Lower leg skin (tissue), 3 donors: ENCODE data around the gene SSX2IP.

Source experiments
- CTCF ChIP-seq, 3 donors: fragments of 450-650 bp; IDR thresholded peaks; one replicate each; pipeline ENCODE4 v1.5.1; 2016; ENCODE audit warnings: antibody characterized with exemption in 3 of 3, mild to moderate bottlenecking in 3 of 3, moderate library complexity in 2 of 3
- POLR2A ChIP-seq, 2 donors: fragments of 450-650 bp; IDR thresholded peaks; one replicate each; pipeline ENCODE4 v1.6.1; 2016 to 2017; ENCODE audit warnings: antibody characterized with exemption in 2 of 2, mild to moderate bottlenecking in 1 of 2, moderate library complexity in 1 of 2

GRCh38 chr1:84726593-84727499 is 36.6 kb upstream of the SSX2IP start:
- TF ChIP-seq CTCF (IDR thresholded peaks at IDR 0.05) (no peak), POLR2A (IDR thresholded peaks at IDR 0.05) (no peak)
